Left lung (tissue), 10 donors: ENCODE results near the gene ZMYM2. TPM values are rescaled to one million over a fixed set of nuclear protein-coding genes. Genes with fewer than 3 reads are reported as not detected.

Source experiments
- ATAC-seq: fragments of 200-7000 bp; cut with Tn5 transposase; one replicate; pipeline ENCODE4 v1.9.1; 2020; ENCODE audit warnings: moderate library complexity
- DNase-seq, 4 donors: peaks; one replicate each; pipeline ENCODE4 v3.0.0-alpha.2; 2013 to 2020
- H3K27ac ChIP-seq, 2 donors: fragments of 200-600 bp; sonication (generic) in 1 of 2; one replicate each; pipeline versions ENCODE4 v1.5.0 to v1.8.0; 2020 to 2021
- H3K27me3 ChIP-seq, 2 donors: fragments of 200-600 bp; sonication (generic) in 1 of 2; one replicate each; pipeline versions ENCODE4 v1.5.0 to v1.8.0; 2020 to 2021
- H3K36me3 ChIP-seq, 2 donors: fragments of 200-600 bp; sonication (generic) in 1 of 2; one replicate each; pipeline versions ENCODE4 v1.5.0 to v1.8.0; 2020 to 2021
- H3K4me1 ChIP-seq, 2 donors: fragments of 200-600 bp; one replicate each; pipeline ENCODE4 v1.8.0; 2021
- H3K4me3 ChIP-seq, 2 donors: fragments of 200-600 bp; sonication (generic) in 1 of 2; one replicate each; pipeline versions ENCODE4 v1.5.0 to v1.8.0; 2020 to 2021; ENCODE audit warnings: mild to moderate bottlenecking in 1 of 2
- H3K9me3 ChIP-seq, 2 donors: fragments of 200-600 bp; sonication (generic) in 1 of 2; one replicate each; pipeline versions ENCODE4 v1.5.0 to v1.8.0; 2020 to 2021
- CTCF ChIP-seq, 2 donors: fragments of 200-600 bp; sonication (generic) in 1 of 2; IDR thresholded peaks; one replicate each; pipeline versions ENCODE4 v1.5.0 to v1.8.0; 2021; ENCODE audit warnings: antibody characterized with exemption in 2 of 2
- intact Hi-C, 2 donors: fragments of 100-400 bp; cut with DNase I; formaldehyde crosslinking; loops; one replicate each; pipeline versions ENCODE4 v1.11.2 to v1.14.2; 2022
- polyA plus RNA-seq, 6 donors: library from polyadenylated mRNA; unstranded; fragments of 120-200 nt; gene quantifications; one replicate each; pipeline ENCODE4 v1.2.1, GENCODE V29; 2013; ENCODE audit not compliant: insufficient read length in 6 of 6
- total RNA-seq, 2 donors: library from RNA; stranded (reverse); fragmentation: NEBNext Ultra II Directional; extraction: Animal tissue kit (Norgen Biotek cat#: 25700); gene quantifications; one replicate each; pipeline ENCODE4 v1.2.1, GENCODE V29; 2021
- donor health status: DM: no; HTN: yes; CAD: no.
- donor health status: DM: no; HTN: no; CAD: no.

ZMYM2 gene
- total and polyA plus RNA-seq, 8 donors, result 64.8 to 153 (median 122) TPM

- Histone ChIP-seq H3K36me3 (no peaks in the 10 kb centered on the region), H3K4me1 (no peaks in the 10 kb centered on the region), H3K27ac (no peak overlapping the region), H3K4me3 (no peak overlapping the region), H3K9me3 (no peaks in the 10 kb centered on the region), H3K27me3 (no peaks in the 10 kb centered on the region)
- TF ChIP-seq CTCF (IDR thresholded peaks at IDR 0.05), result no peak
- ATAC-seq (no peak), DNase-seq (no peak)
- intact Hi-C loops, result no loop called here
These were observed 8.2 kb upstream of the ZMYM2 start for GRCh38 chr13:19950374-19950773.

GRCh38 chr13:19952850-19953249 is 5.7 kb upstream of the ZMYM2 start:
- H3K4me3 ChIP-seq, result no peak overlapping the region
- no peaks in the 10 kb centered on the region for H3K36me3 ChIP-seq
- no peaks in the 10 kb centered on the region for H3K27me3 ChIP-seq
- H3K4me1 ChIP-seq, result no peaks in the 10 kb centered on the region
- no peak for TF ChIP-seq CTCF (IDR thresholded peaks at IDR 0.05)
- H3K9me3 ChIP-seq, result no peaks in the 10 kb centered on the region
- intact Hi-C loops, result no loop called here
- H3K27ac ChIP-seq, result no peak overlapping the region
- ATAC-seq (no peak), DNase-seq (no peak)

- Histone ChIP-seq H3K36me3 (no peaks in the 10 kb centered on the region), H3K27ac (no peak overlapping the region), H3K4me1 (peaks cover 9 to 13% of the 10 kb centered on the region in 2 donors), H3K9me3 (no peaks in the 10 kb centered on the region), H3K4me3 (no peak overlapping the region), H3K27me3 (no peaks in the 10 kb centered on the region)
- no peak for TF ChIP-seq CTCF (IDR thresholded peaks at IDR 0.05)
- ATAC-seq (no peak), DNase-seq (no peak)
- intact Hi-C loops, result no loop called here
These were observed 2.5 kb upstream of the ZMYM2 start for GRCh38 chr13:19955873-19956559.

- peaks cover 20 to 29% of the 10 kb centered on the region in 2 donors for H3K4me1 ChIP-seq
- DNase-seq (peak; percentile 82 to 90 (median 88)), ATAC-seq (peak; percentile 20)
- intact Hi-C loops, result no loop called here
- peak overlapping the region; percentile 58 to 89 for H3K4me3 ChIP-seq
- no peaks in the 10 kb centered on the region for H3K9me3 ChIP-seq
- H3K27me3 ChIP-seq, result no peaks in the 10 kb centered on the region
- peak overlapping the region; percentile 97 to 99 for H3K27ac ChIP-seq
- no peaks in the 10 kb centered on the region for H3K36me3 ChIP-seq
- TF ChIP-seq CTCF (IDR thresholded peaks at IDR 0.05), result peak; percentile 73 to 77
These were observed 990 bp upstream of the ZMYM2 start for GRCh38 chr13:19957320-19958154.

- TF ChIP-seq CTCF (IDR thresholded peaks at IDR 0.05), result no peak
These were observed 759 bp downstream of the ZMYM2 start for GRCh38 chr13:19959141-19959830.

More at GRCh38 chr13:19959141-19959830, 759 bp downstream of the ZMYM2 start:
- Histone ChIP-seq H3K4me3 (peak overlapping the region; percentile 81 to 89), H3K9me3 (no peaks in the 10 kb centered on the region), H3K27ac (peak overlapping the region; percentile 97 to 99), H3K36me3 (peaks cover 0 to 8% of the 10 kb centered on the region in 2 donors), H3K27me3 (no peaks in the 10 kb centered on the region), H3K4me1 (peaks cover 20 to 46% of the 10 kb centered on the region in 2 donors)
- ATAC-seq, result peak; percentile 6
- intact Hi-C loops, result no loop called here
- peak; percentile 63 to 91 (median 67) for DNase-seq
